Fibroblast of skin of left biceps (primary cell): ENCODE data around the gene USF3.
"Not testable (repeated sequence)": the region's sequence is repeated elsewhere in the genome, so short reads cannot be mapped to it uniquely, and the experiment has no call there.

Experiments
- DNase-seq, 2 experiments: peaks; one replicate each; pipeline ENCODE4 v3.0.0-alpha.2; 2013; ENCODE audit warnings: low read depth in 2 of 2

The USF3 gene

DNA sequence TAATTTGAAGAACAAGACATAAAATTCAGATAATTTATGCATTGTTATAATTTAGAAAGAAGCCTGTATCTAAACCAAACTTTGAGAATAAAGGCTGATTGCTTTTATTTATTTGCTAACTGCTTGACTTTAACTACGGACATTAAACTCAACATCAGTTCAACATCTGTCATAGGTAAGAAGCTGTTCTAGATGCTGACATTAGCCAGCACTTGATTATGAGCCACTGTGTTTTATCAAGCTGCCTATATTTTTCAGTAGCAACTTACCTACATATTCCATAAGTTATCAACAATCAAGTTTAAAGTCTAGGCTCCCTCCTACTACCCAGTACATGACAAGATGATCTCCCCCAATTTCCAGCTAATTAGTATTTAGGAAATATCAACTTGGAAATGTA, 42.1 kb downstream of the USF3 start:
- DNase-seq, result no peak

DNA sequence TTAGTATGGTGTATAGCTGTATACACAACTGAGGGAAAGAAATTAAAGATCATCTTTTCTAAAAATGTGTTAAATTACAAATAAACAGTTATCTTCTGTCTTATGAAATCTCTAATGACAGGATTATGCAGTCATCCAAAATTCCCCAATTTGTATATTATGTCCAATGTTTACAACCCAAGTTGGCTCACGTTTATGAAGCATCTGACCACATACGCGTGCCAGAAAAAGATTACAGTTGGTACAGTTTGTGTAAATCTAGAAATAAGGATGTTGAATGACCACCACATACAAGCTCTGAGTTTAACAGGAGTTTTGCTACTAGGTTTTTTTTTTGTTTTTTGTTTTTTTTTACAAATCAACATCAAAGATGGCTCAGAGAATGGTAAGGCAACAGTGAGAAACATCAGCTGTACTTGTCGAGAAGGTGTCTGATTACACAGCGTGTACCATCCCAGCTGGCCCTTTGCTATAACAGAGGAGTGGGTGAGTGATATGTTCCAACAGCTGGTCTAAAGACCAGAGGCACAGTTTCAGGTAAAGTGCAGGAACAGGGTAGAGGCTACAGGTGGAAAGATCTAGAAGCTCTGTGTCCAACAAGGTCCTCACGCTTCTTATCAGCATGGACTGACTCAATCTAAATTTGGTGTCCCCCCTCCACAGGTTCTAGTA, 47.1 kb downstream of the USF3 start:
- DNase-seq, result no peak

DNA sequence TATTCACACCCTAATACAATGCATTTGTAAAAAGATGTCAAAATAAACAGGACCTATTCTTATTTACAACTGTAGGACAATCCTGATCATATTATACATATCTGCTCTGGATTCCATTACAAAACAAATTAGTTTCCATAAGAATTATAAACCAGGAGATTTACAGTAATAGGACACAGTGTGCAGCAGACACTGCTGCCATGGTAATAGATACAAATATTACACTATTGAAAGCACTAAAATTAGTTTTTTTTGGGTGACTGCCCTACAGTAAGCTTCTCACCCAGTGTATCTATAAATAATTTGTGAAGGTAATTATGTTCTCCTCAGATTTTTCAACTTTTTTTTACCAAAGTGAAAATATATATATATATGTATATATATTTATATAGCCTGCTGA, 47.9 kb downstream of the USF3 start:
- no peak for DNase-seq

DNA sequence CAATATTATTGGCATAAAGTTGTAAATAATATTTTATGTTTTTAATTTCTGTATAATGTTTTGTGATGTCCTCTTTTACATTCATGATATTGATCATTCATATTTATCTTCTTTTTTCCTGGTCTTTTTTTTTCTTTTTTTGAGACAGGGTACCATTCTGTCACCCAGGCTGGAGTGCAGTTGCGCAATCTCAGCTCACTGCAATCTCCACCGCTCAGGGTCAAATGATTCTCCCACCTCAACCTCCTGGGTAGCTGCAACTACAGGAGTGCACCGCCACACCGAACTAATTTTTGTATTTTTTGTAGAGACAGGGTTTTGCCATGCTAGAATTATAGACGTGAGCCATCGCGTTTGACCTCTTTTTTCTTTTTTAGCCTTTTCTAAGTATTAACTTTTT, 52.9 kb downstream of the USF3 start:
- DNase-seq, result no peak

DNA sequence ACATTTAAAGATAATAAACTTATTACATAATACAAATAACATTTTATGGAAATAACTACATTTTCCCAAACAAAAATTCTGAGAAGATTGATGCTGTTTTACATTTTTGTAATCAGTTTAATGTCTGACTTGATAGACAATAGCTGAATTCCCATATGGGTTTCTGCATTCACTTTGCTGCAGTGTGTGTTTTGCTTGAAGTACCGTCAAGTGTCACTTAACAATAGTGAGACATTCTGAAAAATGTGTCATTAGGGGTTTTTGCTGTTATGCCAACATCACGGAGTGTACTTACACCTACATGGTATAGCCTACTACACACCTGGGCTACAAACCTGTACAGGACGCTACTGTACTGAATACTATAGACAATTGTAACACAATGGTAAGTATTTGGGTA, 57.5 kb downstream of the USF3 start:
- DNase-seq, result no peak

DNA sequence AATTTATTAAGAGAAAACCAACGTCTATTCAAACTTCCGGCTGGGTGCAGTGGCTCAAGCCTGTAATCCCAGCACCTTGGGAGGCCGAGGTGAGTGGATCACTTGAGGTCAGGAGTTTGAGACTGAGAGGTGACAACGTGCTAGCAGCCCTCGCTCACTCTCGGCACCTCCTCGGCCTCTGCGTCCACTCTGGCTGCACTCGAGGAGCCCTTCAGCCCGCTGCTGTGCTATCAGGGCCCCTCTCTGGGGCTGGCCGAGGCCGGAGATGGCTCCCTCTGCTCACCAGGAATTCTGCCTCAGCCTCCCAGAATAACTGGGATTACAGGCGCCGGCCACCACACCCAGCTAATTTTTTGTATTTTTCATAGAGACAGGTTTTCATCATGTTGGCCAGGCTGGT, 58.7 kb downstream of the USF3 start:
- no peak for DNase-seq

DNA sequence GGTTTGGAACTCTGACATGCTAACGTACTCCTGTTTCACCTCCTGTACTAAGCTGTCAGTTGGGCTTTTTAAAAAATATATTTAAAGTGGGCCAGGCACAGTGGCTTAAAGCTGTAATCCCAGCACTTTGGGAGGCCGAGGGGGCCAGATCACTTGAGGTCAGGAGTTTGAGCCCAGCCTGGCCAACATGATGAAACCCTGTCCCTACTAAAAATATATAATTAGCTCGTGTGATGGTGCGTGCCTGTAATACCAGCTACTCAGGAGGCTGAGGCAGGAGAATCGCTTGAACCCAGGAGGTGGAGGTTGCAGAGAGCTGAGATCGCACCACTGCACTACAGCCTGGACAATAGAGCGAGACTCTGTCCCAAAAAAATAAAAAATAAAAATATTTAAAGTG, 60.4 kb downstream of the USF3 start:
- not testable (repeated sequence) for DNase-seq

DNA sequence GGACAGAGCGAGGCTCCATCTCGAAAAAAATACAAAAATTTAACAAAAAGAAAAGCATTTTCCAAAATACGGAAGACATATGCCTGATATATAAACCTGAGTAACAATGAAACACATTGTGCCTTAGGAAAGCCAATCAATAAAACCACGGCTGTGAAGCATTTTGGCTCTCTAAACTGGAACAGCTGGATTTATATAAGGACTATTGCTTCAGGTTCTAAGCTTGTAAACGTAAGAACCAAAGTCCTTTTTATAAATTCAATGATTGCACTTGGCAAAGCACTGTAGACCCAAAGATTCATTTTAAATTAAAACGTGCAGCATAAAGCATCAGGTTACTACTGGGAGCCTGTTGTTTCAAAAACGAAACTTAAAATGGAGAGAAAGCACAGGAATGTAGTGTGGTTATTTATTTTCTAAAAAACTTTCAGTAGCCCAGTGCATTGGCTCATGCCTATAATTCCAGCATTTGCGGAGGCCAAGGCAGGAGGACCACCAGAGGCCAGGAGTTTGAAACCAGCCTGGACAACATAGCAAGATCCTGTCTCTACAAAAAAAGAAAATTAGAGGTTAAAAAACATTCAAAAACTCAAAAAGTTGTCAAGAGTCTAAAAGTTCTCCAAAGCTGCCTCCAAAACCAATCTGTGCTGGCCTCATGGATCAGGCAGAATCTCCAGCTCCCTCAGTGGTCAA, 61.5 kb downstream of the USF3 start:
- DNase-seq, result no peak

DNA sequence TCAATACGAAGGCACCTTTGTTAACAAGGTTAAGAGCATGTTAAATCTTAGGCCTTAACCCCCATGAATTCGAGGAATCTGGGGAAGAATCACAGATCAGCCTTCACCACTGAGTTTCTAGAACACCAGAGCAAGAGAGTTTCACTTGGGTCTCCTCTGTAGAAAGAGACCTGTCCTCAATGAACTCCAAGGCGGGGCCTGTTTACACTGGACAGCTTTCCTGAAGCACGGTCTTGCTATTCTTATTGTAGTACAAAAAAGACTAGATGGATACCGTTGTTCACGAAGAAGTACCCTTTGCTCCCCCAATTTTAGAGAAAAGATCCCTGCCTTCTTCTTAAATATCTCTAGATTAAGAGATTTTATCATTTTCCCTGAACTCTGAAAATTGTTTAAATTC, 64.9 kb downstream of the USF3 start:
- DNase-seq, result no peak

DNA sequence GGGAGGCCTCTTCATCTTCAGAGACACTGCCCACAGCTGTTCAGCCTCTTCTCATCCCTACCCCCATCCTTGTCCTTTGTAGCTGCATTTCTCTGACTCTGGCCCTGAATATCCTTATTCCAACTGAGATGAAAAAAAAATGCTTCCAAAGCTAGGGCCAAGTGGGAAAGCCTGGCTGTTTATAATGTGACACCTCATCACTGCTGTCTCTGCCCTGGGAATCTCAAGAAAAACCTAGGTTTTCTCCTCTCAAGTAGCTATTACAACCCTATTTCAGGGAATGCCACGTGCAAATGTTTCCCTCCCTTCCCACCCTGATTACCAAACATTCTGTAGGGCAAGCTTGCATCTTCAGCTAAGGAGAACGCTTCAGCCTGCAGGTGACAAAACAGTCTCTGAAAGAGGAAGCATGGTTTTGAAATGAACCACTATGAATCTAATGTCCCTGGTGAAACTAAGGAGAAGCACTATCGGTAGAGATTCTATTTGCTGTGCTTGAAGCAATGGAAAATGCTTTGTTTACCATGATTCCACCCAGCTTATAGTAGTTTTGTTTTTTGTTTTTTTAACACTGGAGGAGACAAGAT, 65.4 kb downstream of the USF3 start:
- DNase-seq, result no peak

DNA sequence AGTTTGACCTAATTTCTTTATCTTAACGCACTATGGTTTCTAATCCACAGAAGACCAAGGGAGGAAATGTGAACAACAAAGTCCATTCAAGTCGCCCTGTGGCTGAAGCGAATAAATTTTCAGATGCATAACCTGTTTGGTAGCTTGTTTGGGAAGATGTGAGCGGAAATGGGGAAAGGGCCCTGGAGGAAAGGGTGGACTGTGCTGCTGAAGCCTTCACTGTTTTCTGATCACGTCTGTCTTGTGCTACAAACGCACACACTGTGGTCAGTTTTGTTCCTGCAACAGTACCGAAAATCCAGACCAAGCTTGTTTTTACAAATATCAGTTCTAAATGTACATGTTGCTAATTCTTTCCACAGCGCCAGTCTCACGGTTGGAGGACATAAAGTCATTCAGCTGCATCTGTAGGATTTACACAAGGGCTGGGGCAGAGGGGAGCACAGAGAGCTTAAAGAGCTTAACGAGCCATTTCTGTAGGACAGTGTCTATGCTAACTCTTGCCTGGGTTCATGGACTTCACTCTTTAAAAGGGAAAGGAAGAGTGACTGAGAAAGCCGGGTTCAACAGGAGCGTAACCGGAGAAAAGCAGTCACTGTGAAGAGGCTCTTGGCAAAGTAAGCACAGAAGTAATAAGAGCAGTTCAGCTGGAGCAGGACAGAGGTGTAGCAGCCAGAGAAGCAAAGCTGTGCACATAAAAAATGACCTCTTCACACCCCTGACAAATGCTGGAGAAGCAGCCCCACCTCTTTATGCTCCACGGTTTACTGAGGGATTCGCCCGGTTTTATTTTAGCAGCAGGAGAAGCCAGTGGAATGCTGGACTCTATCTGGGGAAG, 66.6 kb downstream of the USF3 start:
- DNase-seq, result no peak

DNA sequence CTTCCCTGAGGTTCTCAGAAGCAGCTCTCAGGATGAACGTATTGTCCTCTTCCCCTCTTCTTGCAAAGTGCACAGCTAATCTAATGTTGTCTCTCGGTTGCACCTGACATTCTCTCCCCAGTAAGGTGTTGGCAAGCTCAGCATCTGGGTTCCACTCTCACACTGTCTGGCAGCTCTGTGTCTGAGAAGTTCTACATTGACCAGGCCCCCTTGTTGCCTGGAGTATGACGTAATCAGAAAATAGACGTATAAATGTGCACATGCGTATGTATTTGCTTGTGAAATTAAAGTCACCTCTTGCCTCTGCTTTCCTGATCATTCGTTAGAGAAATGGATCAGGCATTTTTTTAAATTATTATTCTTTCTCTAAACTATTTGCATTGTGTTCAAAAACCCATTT, 67.7 kb downstream of the USF3 start:
- no peak for DNase-seq

DNA sequence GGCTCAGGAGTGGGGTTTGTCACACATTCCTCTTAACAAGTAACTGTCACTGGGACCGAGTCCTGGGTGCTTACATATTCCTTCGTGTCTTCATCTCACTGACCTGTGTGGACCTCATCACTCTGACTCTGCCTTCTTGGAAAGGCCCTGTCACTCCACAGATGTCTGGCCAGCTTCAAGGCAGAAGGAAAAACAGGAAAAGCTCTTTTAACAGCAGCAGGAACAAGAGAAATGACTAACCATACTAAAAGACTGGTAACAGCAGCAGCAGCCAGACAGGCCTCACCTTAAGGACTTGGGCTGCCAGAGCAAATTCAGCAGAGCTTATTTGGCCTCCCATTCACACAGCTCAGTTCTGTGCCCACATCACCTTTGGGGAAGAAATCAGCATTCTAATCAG, 68.1 kb downstream of the USF3 start:
- DNase-seq, result no peak

DNA sequence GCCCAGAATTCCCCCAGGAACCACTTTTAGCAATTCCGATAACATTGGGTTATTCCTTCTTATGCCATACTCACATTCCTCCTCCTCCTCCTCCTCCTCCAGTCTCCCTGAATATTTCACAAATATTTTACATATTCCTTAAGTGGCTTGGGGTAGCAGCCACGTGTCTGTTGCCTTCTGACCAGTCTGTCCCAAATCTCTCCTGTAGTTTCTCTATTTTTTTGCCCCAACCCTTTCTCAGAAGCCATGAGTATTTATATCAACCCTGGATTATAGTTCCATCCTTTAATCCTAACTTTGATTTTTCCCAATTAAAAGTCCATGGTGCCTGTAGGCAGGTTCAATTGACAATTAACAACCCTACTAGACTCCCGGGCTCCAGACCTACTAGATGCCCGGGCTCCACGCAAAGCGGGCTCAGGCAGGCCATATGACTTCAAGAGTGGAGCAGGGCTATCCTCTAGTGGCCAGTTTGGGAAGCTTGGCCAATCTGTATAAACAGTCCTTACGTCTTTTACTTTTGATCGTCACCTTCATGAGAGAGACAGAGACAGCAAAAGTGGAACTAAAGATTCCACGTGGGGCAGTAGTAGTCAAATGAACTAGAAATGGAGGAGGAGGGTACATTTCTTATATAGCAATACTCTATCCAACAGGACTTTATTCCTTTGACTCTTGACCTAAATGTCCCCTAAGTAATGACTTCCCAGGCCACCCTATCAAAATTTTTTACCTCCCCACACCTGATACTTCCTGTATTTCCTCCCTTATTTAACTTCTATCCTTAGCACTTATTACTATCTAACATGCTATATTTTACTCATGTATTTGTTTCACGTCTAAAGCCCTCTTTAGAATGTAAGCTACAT, 69.7 kb downstream of the USF3 start:
- DNase-seq, result peak; percentile 12 to 17

DNA sequence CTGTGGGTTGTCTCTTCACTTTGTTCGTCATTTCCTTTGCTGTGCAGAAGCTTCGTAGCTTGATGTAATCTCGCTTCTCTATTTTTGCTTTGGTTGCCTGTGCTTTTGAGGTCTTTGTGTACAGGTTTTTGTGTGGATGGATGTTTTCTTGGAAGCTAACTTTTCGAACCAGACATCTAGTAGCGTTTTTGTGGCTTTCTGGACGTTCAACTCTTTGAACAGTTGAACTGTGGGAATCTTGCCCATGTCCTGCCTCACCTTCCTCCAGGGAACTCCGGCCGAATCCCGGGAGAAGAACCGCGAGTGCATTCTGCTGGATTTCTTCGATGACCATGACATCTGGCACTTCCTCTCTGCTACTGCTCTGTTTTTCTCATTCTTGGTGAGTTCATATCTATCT, 70.6 kb downstream of the USF3 start:
- no peak for DNase-seq

DNA sequence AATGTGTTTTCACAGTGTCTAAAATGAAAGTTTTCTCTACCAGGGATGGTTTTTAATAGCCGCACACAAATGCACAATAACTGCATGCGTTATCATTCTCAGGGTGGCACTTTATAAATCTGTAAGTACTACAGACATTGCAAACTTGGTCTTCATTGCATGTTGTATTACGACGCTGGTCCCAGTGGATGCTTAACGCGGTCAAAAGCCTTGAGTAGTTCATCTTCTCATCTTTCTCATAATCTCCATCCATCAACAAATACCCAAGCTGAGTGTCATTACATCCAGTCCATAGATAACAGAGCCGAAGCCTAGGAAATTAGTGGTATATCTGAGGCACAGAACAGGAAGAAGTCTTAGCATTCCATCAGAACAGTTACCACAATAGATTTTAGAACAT, 72.6 kb downstream of the USF3 start:
- no peak for DNase-seq

DNA sequence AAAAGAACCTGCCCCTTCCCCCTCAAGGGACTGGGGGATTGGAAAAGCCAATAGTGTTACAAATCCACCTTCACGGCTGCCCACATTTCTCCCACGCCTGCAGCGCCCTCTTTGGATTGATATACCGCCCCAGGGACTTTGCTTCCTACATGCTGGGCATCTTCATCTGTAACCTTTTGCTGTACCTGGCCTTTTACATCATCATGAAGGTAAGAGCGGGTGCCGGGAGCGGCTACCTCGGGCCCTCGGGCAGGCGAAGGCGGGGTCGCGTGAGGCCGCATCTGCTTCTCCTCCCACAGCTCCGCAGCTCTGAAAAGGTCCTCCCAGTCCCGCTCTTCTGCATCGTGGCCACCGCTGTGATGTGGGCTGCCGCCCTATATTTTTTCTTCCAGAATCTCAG, 73.1 kb downstream of the USF3 start:
- DNase-seq, result no peak

DNA sequence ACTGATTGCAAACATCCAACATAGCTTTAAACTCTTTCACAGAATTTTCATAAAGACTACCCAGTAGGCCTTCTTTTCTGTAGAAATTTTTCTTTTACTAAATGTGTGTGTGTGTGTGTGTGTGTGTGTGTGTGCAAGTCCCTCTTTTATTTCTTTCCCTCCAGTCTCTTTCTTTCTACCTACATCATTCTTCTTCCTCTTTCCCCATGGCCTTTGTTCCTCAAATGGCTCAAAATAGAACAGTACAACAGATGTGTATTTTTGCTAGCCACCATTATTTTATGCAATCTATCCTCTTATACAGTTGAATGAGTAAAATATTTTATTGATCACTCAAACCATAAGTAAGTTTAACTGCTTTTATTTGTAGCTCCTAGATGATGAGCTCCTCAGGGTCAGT, 76.4 kb downstream of the USF3 start:
- no peak for DNase-seq

DNA sequence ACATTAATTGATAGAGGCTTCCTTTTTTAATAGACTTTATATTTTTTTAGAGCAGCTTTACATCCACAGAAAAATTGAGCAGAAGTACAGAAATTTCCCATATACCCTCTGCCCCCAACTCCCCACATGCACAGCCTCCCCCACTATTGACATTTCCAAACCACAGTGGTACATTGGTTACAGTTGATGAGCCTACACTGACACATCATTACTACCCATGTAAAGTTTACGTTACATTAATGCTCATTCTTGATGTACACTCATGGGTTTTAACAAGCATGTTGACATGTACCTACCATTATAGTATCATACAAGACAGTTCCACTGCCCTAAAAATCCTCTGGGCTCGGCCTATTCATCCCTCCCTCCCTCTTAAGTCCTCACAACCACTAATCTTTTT, 78.7 kb downstream of the USF3 start:
- no peak for DNase-seq

DNA sequence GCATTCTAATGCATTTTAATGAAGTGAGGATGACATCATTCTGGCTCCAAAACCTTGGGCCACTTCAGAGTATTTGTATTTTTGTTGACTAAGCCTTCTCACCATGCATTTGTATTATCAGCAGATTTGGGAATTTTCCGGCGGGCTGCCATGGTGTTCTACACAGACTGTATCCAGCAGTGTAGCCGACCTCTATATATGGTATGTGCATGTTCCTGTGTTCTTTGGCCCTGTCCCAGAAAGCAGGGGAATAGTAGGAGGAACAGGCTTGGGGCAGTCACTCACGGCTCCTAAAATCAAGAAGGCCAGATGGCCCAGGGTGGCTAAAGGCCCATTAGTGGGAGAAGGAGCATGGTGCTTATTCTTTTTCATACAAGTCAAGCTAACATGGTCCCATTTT, 80.5 kb downstream of the USF3 start:
- DNase-seq, result no peak

DNA sequence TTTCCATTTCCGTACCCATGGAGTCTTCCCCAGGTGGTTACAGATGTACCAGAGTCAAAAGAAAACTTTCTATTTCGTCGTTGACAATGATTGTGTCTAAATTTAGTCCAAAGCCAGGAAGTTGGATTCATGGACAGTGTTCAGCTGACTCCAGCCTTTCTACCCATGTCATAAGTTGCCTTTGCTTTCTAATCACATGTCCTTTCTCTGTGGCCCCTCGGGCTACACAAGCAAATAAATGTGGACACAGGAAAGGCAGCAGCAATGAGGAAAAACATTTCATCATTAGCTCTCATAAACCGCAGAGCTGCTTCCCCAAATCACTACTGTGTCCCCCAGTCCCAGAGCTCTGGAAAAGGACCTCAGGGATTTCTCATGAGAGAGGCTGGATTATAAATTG, 82.0 kb downstream of the USF3 start:
- DNase-seq, result no peak

DNA sequence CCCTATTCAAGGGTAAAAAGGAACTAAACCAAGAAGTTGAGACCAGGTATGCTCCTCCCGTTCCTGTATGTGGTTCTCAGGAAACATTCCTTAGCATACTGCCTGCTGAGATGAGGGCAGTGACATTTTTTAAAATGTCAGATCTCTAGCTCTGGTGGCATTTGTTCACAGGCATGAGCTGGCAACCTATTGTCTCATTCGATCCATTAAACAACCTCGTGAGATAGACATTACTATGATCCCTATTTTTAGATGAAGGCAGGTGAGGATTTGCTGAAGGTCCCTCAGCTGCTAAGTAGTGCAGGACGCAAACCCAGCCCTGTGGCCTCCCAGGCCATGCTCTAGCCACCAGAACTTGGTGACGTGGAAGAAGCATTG, 89.2 kb downstream of the USF3 start:
- DNase-seq, result no peak
